Naive thymus-derived CD4-positive, alpha-beta T cell (primary cell): ENCODE results near the gene SLC25A45. TPM values are rescaled to one million over a fixed set of nuclear protein-coding genes. Genes with fewer than 3 reads are reported as not detected.

Experiments used
- ATAC-seq: fragments of 150-1000 bp; cut with Tn5 transposase; 2 replicates; pipeline ENCODE4 v1.10.0; 2021; ENCODE audit warnings: mild to moderate bottlenecking, moderate library complexity
- CTCF ChIA-PET: fragments of 350-600 bp; sonication (Branson Sonifier 250); formaldehyde crosslinking; loops from one replicate; lab custom pipeline; 2021; ENCODE audit warnings: antibody characterized with exemption; lab: Charles Lee
- POLR2A ChIA-PET: fragments of 350-600 bp; sonication (Branson Sonifier 250); formaldehyde crosslinking; loops from one replicate; lab custom pipeline; 2021; ENCODE audit warnings: antibody characterized with exemption, inconsistent platforms; lab: Charles Lee
- DNase-seq, 9 donors: peaks; one replicate each; pipeline versions ENCODE4 v3.0.0 to v3.0.0-alpha.2; 2020 to 2022; ENCODE audit warnings: mixed read lengths in 1 of 9
- H3K27ac ChIP-seq: one replicate; pipeline ENCODE4 v1.7.0; 2013; ENCODE audit warnings: mild to moderate bottlenecking, low read depth, low read length, moderate library complexity
- H3K27me3 ChIP-seq, 2 donors: one replicate each; pipeline ENCODE4 v1.7.0; 2013; ENCODE audit warnings: low read length in 2 of 2, mild to moderate bottlenecking in 2 of 2, moderate library complexity in 2 of 2; ENCODE audit not compliant: control insufficient read depth in 2 of 2, insufficient read depth in 2 of 2
- H3K36me3 ChIP-seq, 3 experiments: 1 replicate in 2 of 3; 2 replicates in 1 of 3; pipeline ENCODE4 v1.7.0; 2013; ENCODE audit warnings: low read length in 3 of 3, mild to moderate bottlenecking in 3 of 3, moderate library complexity in 1 of 3; ENCODE audit not compliant: insufficient read depth in 3 of 3, control insufficient read depth in 2 of 3
- H3K4me1 ChIP-seq, 2 donors: one replicate each; pipeline ENCODE4 v1.7.0; 2013; ENCODE audit warnings: low read length in 2 of 2, mild to moderate bottlenecking in 2 of 2, moderate library complexity in 1 of 2; ENCODE audit not compliant: control insufficient read depth in 2 of 2, insufficient read depth in 2 of 2
- H3K4me3 ChIP-seq: 2 replicates; pipeline ENCODE4 v1.7.0; 2013; ENCODE audit warnings: mild to moderate bottlenecking, low read length
- H3K9me3 ChIP-seq, 3 experiments: 1 replicate in 2 of 3; 2 replicates in 1 of 3; pipeline ENCODE4 v1.7.0; 2013; ENCODE audit warnings: low read length in 3 of 3; ENCODE audit not compliant: control insufficient read depth in 2 of 3
- H3K27ac Mint-ChIP-seq, 9 donors: one replicate each; pipeline ENCODE4 v1.8.0; 2020 to 2022; ENCODE audit warnings: mixed read lengths in 9 of 9, mild to moderate bottlenecking in 8 of 9, moderate library complexity in 5 of 9, inconsistent platforms in 2 of 9
- H3K27me3 Mint-ChIP-seq, 5 donors: one replicate each; pipeline ENCODE4 v1.8.0; 2021 to 2022; ENCODE audit warnings: mixed read lengths in 5 of 5, mild to moderate bottlenecking in 1 of 5
- H3K36me3 Mint-ChIP-seq, 5 donors: one replicate each; pipeline ENCODE4 v1.8.0; 2020 to 2022; ENCODE audit warnings: mixed read lengths in 5 of 5, mild to moderate bottlenecking in 3 of 5, inconsistent platforms in 1 of 5
- H3K4me1 Mint-ChIP-seq, 7 donors: one replicate each; pipeline ENCODE4 v1.8.0; 2020 to 2022; ENCODE audit warnings: mixed read lengths in 7 of 7, mild to moderate bottlenecking in 3 of 7, inconsistent platforms in 1 of 7
- H3K4me3 Mint-ChIP-seq, 10 donors: one replicate each; pipeline ENCODE4 v1.8.0; 2020 to 2022; ENCODE audit warnings: mild to moderate bottlenecking in 10 of 10, mixed read lengths in 10 of 10, moderate library complexity in 6 of 10, inconsistent platforms in 2 of 10
- H3K9me3 Mint-ChIP-seq, 11 donors: one replicate each; pipeline ENCODE4 v1.8.0; 2020 to 2022; ENCODE audit warnings: mixed read lengths in 11 of 11, mild to moderate bottlenecking in 4 of 11, inconsistent platforms in 1 of 11, moderate library complexity in 1 of 11
- intact Hi-C, 2 donors: fragments of 100-400 bp; cut with micrococcal nuclease; formaldehyde crosslinking; loops; one replicate each; pipeline ENCODE4 v1.15.1; 2023
- polyA plus RNA-seq, 2 donors: library from polyadenylated mRNA; unstranded; fragments of 300-500 nt; fragmentation: Illumina TruSeq; gene quantifications; one replicate each; pipeline ENCODE4 v1.2.3, GENCODE V29; 2021
- total RNA-seq, 6 experiments: library from RNA in 5 of 6; stranded (reverse) in 5 of 6; gene quantifications; 1 replicate in 5 of 6; 2 replicates in 1 of 6; pipeline ENCODE4 v1.2.3 and lab custom pipeline; 2021 to 2026

The SLC25A45 gene
- total and polyA plus RNA-seq, 7 experiments from 2014 or later: 12.3 to 90.6 (median 24.8) TPM

DNA sequence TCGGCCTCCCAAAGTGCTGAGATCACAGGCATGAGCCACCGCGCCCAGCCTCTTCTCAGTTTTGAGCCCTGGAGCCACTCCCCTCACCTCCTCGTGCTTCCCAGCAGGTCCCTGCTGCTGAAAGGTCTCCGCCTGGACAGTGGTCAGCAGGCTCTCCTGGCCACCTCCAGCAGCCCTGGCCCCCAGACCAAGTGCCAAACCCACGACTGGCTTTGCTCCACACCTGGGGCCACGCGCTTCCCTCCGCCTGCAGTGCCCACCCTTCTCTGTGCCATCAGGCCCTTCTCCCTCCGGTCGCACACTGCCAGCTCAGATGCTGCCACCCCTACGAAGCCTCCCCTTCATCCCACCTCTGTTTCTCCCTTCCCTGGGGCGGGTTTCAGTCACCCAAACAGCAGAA, 16.8 kb upstream of the SLC25A45 start:
- Mint-ChIP-seq H3K27ac (no peak overlapping the region), H3K9me3 (peaks cover 0 to 2% (median 0%) of the 10 kb centered on the region in 11 donors), H3K27me3 (no peaks in the 10 kb centered on the region), H3K36me3 (peaks cover 0 to 26% (median 4%) of the 10 kb centered on the region in 5 donors), H3K4me1 (peaks cover 4 to 11% (median 8%) of the 10 kb centered on the region in 7 donors), H3K4me3 (no peak overlapping the region)
- Histone ChIP-seq H3K27ac (no peak overlapping the region), H3K27me3 (no peaks in the 10 kb centered on the region), H3K4me1 (peaks cover 3 to 7% of the 10 kb centered on the region in 2 donors), H3K36me3 (peaks cover 0 to 86% (median 8%) of the 10 kb centered on the region in 3 experiments), H3K4me3 (no peak overlapping the region), H3K9me3 (no peaks in the 10 kb centered on the region)
- ChIA-PET CTCF (no interaction called here), POLR2A (interaction anchor here (0.5 kb wide), 1 partner anchor 120 kb away, joined by 3 read pairs; no protein-coding TSS in a partner anchor)
- DNase-seq (no peak), ATAC-seq (no peak)
- intact Hi-C loops: no loop called here

DNA sequence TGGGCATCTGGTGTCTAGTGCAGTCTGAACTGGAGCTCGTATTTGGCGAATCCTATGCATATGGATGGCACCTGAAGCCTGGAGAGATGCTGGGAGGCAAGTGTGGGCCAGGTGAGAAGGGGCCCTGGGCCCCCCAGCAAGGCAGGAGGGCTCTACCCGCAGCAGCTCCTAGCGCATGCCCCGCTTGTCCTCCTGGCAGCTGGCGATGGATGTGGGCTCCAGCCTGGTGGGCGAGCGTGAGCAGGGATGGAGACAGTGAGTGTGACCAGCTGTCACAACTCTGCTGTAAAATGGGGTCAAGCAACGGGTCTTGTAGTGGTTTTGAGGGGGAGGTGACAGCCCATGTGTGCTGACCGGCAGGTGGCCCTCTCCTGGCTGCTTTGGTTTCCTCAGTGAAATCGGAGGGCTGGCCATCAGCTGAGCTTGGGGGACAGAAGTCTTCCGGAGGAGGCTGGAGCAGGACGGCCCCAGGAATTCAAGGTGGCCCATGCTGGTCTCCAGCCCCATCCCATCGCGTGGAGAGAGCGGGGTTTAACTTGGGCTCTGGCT, 16.0 kb upstream of the SLC25A45 start:
- Histone ChIP-seq H3K27me3 (no peaks in the 10 kb centered on the region), H3K27ac (no peak overlapping the region), H3K4me3 (no peak overlapping the region), H3K9me3 (no peaks in the 10 kb centered on the region), H3K36me3 (peaks cover 0 to 86% (median 8%) of the 10 kb centered on the region in 3 experiments), H3K4me1 (peaks cover under 1 to 1% of the 10 kb centered on the region in 2 donors)
- H3K36me3 Mint-ChIP-seq: peaks cover 0 to 26% (median 4%) of the 10 kb centered on the region in 5 donors
- DNase-seq: no peak
- peaks cover 2 to 7% (median 3%) of the 10 kb centered on the region in 7 donors for H3K4me1 Mint-ChIP-seq
- H3K4me3 Mint-ChIP-seq: no peak overlapping the region
- intact Hi-C loops: no loop called here
- ChIA-PET CTCF (interaction anchor here (1.0 kb wide), 1 partner anchor 10 kb away, joined by 3 read pairs; no protein-coding TSS in a partner anchor), POLR2A (interaction anchor here (1.3 kb wide), 1 partner anchor 13 kb away, joined by 4 read pairs; no protein-coding TSS in a partner anchor)
- peak overlapping the region in 3 of 9 donors; percentile 17 to 54 (median 19) for H3K27ac Mint-ChIP-seq
- H3K9me3 Mint-ChIP-seq: peaks cover 0 to 2% (median 0%) of the 10 kb centered on the region in 11 donors
- H3K27me3 Mint-ChIP-seq: no peaks in the 10 kb centered on the region
- ATAC-seq: no peak

DNA sequence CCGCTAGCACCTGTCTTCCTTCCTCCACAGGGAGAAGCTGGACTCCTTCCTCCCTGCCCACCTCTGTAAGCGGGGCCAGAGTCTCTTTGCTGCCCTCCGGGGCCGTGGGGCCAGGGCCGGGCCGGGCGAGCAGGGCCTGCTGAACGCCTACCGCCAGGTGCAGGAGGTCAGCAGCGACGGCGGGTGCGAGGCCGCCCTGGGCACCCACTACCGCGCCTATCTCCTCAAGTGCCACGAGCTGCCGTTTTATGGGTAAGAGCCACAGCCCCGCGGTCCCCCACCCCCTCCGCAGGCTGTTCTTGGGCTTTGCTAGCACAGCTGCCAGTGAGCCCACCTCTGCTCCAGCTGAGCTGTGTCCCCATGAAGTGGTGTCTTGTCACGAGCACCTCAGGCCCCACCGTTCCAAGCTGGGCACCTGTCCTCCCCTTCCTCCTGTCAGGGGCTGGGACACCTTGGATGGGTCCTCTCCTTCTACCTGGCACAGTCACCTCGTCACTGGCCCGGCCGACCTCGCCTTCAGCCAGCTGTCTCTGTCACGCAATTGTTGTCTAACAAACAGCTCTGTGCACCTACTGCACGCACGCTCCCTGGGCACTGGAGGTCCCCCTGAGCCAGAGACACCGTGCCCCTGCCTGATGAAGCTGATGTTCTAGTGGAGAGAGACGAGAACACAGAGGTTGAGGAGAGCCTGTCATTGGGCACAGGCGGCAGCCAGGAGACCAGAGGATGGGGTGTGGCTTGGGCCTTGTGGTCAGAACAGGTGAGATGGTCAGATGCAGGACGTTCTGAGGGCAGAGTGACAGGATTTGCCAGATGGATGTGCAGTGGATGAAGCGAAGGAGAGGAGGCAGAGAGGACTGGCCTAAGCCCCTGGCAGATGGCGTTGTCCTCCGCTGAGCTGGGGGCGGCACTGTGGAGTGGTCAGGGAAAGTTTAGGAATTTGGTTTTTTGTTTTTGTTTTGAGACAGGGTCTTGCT, 14.6 kb upstream of the SLC25A45 start:
- no peaks in the 10 kb centered on the region for H3K9me3 ChIP-seq
- peaks cover 0 to 89% (median 13%) of the 10 kb centered on the region in 3 experiments for H3K36me3 ChIP-seq
- Mint-ChIP-seq H3K4me3 (no peak overlapping the region), H3K4me1 (peaks cover 0 to 8% (median 4%) of the 10 kb centered on the region in 7 donors), H3K9me3 (peaks cover 0 to 2% (median 0%) of the 10 kb centered on the region in 11 donors), H3K27me3 (no peaks in the 10 kb centered on the region), H3K27ac (peak overlapping the region in 3 of 9 donors; percentile 38 to 45 (median 43)), H3K36me3 (peaks cover 0 to 21% (median 4%) of the 10 kb centered on the region in 5 donors)
- intact Hi-C loops: no loop called here
- no peak overlapping the region for H3K4me3 ChIP-seq
- POLR2A ChIA-PET: interaction anchor here (0.6 to 1.3 kb wide), 5 partner anchors 10 to 130 kb away, joined by 3 to 4 read pairs (median 3); no protein-coding TSS in a partner anchor
- DNase-seq: no peak
- H3K27ac ChIP-seq: no peak overlapping the region
- ATAC-seq: no peak
- H3K4me1 ChIP-seq: peaks cover 0 to 3% of the 10 kb centered on the region in 2 donors
- CTCF ChIA-PET: no interaction called here
- H3K27me3 ChIP-seq: no peaks in the 10 kb centered on the region

DNA sequence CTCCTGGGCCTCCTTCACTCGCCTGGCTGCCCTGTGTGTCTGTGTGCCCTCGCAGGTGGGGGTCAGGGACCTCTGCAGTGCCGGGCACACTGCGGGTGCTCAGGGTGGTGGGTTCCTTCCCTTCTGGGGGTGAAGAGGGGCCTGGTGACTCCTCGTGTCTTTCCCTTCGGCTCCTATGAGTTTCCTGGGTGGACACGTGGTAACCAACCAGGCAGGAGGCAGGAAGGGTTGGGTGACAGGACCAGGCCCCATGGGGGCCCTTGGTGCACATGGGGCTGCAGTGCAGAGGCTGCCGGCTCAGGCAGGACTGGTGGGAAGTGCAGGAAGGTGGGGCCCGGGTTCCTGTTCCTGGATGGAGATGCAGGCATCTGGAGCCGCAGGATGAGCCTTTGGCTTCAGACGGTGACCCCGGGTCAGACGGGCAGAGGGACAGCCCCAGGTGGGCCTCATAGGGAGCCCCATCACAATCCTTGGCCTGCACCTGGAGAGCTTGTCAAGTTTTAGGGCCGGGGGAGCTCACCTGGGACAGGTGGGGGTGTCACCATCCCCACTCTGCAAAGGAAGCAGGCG, 13.6 kb upstream of the SLC25A45 start:
- Histone ChIP-seq H3K27ac (no peak overlapping the region), H3K27me3 (no peaks in the 10 kb centered on the region), H3K4me3 (no peak overlapping the region), H3K36me3 (peaks cover 0 to 89% (median 13%) of the 10 kb centered on the region in 3 experiments), H3K9me3 (no peaks in the 10 kb centered on the region), H3K4me1 (peaks cover 0 to 3% of the 10 kb centered on the region in 2 donors)
- peaks cover 0 to 17% (median 4%) of the 10 kb centered on the region in 5 donors for H3K36me3 Mint-ChIP-seq
- CTCF ChIA-PET: no interaction called here
- no peak overlapping the region for H3K4me3 Mint-ChIP-seq
- intact Hi-C loops: no loop called here
- H3K9me3 Mint-ChIP-seq: peaks cover 0 to 2% (median 0%) of the 10 kb centered on the region in 11 donors
- DNase-seq: no peak
- H3K4me1 Mint-ChIP-seq: peaks cover 0 to 10% (median 4%) of the 10 kb centered on the region in 7 donors
- no peak overlapping the region for H3K27ac Mint-ChIP-seq
- no peak for ATAC-seq
- POLR2A ChIA-PET: interaction anchor here (0.6 to 1.1 kb wide), 3 partner anchors 9 to 131 kb away, joined by 3 to 4 read pairs (median 3); no protein-coding TSS in a partner anchor
- H3K27me3 Mint-ChIP-seq: no peaks in the 10 kb centered on the region

DNA sequence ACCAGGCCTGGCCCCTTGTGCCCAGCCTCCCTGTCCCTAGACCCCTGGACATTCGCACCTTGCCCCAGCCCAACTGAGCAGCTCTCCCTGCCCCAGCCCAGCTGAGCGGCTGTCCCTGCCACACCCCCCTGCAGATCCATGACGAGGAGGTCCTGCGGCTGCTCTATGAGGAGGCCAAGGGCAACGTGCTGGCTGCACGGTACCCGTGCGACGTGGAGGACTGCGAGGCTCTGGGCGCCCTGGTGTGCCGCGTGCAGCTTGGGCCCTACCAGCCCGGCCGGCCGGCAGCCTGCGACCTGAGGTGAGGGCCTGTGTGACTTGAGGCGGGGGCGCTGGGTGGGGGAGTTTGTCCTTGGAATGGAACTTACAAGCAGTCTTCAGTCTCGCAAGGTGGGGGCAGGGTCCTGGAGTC, 11.7 kb upstream of the SLC25A45 start:
- POLR2A ChIA-PET: interaction anchor here (0.7 to 17.2 kb wide), 2 partner anchors 47 to 110 kb away, joined by 3 to 460 read pairs; partner anchors contain the start of gene MALAT1
- no peak overlapping the region for H3K4me3 Mint-ChIP-seq
- peaks cover 12 to 24% (median 15%) of the 10 kb centered on the region in 7 donors for H3K4me1 Mint-ChIP-seq
- Histone ChIP-seq H3K36me3 (peaks cover 0 to 85% (median 13%) of the 10 kb centered on the region in 3 experiments), H3K27ac (no peak overlapping the region), H3K4me3 (no peak overlapping the region), H3K4me1 (peaks cover 10 to 13% of the 10 kb centered on the region in 2 donors), H3K9me3 (no peaks in the 10 kb centered on the region), H3K27me3 (no peaks in the 10 kb centered on the region)
- CTCF ChIA-PET: interaction anchor here (1.9 kb wide), 1 partner anchor 21 kb away, joined by 5 read pairs; no protein-coding TSS in a partner anchor
- peaks cover 0 to 2% (median 0%) of the 10 kb centered on the region in 11 donors for H3K9me3 Mint-ChIP-seq
- H3K27ac Mint-ChIP-seq: no peak overlapping the region
- intact Hi-C loops: no loop called here
- DNase-seq: no peak
- H3K27me3 Mint-ChIP-seq: no peaks in the 10 kb centered on the region
- peaks cover 0 to 12% (median 4%) of the 10 kb centered on the region in 5 donors for H3K36me3 Mint-ChIP-seq
- no peak for ATAC-seq
